Astrocyte (in vitro differentiated cells and primary cell): ENCODE data around the gene ATG4D. TPM values are rescaled to one million over a fixed set of nuclear protein-coding genes. Genes with fewer than 3 reads are reported as not detected.
A peak's percentile ranks its signal among the peaks of the same experiment; 100 is the strongest.

Experiments
- DNase-seq: peaks from one replicate; pipeline ENCODE4 v3.0.0-alpha.2; 2010; ENCODE audit warnings: low read depth
- FAIRE-seq: peaks from 2 replicates; lab custom pipeline; 2011; peaks lifted over from hg19 to GRCh38; lab: Jason Lieb, UNC
- H2AFZ ChIP-seq: 2 replicates; pipeline ENCODE4 v1.6.0; 2012; ENCODE audit warnings: low read depth, low read length, inconsistent platforms
- H3K27ac ChIP-seq: 2 replicates; pipeline ENCODE4 v1.5.1; 2011; ENCODE audit warnings: low read depth, low read length, inconsistent platforms
- H3K27me3 ChIP-seq: 2 replicates; pipeline ENCODE4 v1.6.0; 2011; ENCODE audit warnings: low read length, inconsistent platforms; ENCODE audit not compliant: insufficient read depth
- H3K36me3 ChIP-seq: 2 replicates; pipeline ENCODE4 v1.5.1; 2011; ENCODE audit warnings: low read length, inconsistent platforms; ENCODE audit not compliant: insufficient read depth
- H3K4me1 ChIP-seq: 2 replicates; pipeline ENCODE4 v1.5.1; 2011; ENCODE audit warnings: low read length, inconsistent platforms; ENCODE audit not compliant: insufficient read depth
- H3K4me2 ChIP-seq: 2 replicates; pipeline ENCODE4 v1.6.0; 2012; ENCODE audit warnings: low read length, inconsistent platforms
- H3K4me3 ChIP-seq: 2 replicates; pipeline ENCODE4 v1.5.1; 2011; ENCODE audit warnings: low read depth, mild to moderate bottlenecking, low read length, inconsistent platforms; ENCODE audit not compliant: insufficient read depth
- H3K79me2 ChIP-seq: 2 replicates; pipeline ENCODE4 v1.6.0; 2012; ENCODE audit warnings: mild to moderate bottlenecking, low read length, inconsistent platforms; ENCODE audit not compliant: insufficient read depth
- H3K9ac ChIP-seq: 2 replicates; pipeline ENCODE4 v1.6.0; 2012; ENCODE audit warnings: mild to moderate bottlenecking, low read length, inconsistent platforms
- H3K9me3 ChIP-seq: 2 replicates; pipeline ENCODE4 v1.5.1; 2012; ENCODE audit warnings: low read depth, mild to moderate bottlenecking, low read length, inconsistent platforms; ENCODE audit not compliant: insufficient read depth
- H4K20me1 ChIP-seq: 2 replicates; pipeline ENCODE4 v1.6.0; 2012; ENCODE audit warnings: low read length, inconsistent platforms; ENCODE audit not compliant: insufficient read depth
- H3K27ac Mint-ChIP-seq: one replicate; pipeline ENCODE4 v1.8.0; 2021; ENCODE audit warnings: mild to moderate bottlenecking, mixed read lengths; ENCODE audit not compliant: unreplicated experiment
- H3K27me3 Mint-ChIP-seq: one replicate; pipeline ENCODE4 v1.8.0; 2021; ENCODE audit warnings: low read depth, mixed read lengths; ENCODE audit not compliant: unreplicated experiment
- H3K36me3 Mint-ChIP-seq: one replicate; pipeline ENCODE4 v1.8.0; 2021; ENCODE audit warnings: low read depth, mixed read lengths; ENCODE audit not compliant: unreplicated experiment
- H3K4me1 Mint-ChIP-seq: one replicate; pipeline ENCODE4 v1.8.0; 2021; ENCODE audit warnings: low read depth, mixed read lengths; ENCODE audit not compliant: unreplicated experiment
- H3K4me3 Mint-ChIP-seq: one replicate; pipeline ENCODE4 v1.8.0; 2021; ENCODE audit warnings: mild to moderate bottlenecking, moderate library complexity, mixed read lengths; ENCODE audit not compliant: unreplicated experiment
- H3K9me3 Mint-ChIP-seq: one replicate; pipeline ENCODE4 v1.8.0; 2021; ENCODE audit warnings: mild to moderate bottlenecking, mixed read lengths; ENCODE audit not compliant: unreplicated experiment
- CTCF ChIP-seq: IDR thresholded peaks from 2 replicates; pipeline ENCODE4 v1.5.1; 2011; ENCODE audit warnings: low read depth, mild to moderate bottlenecking, inconsistent platforms, low read length, moderate library complexity; ENCODE audit not compliant: insufficient read depth
- EZH2 ChIP-seq: IDR thresholded peaks from 2 replicates; pipeline ENCODE4 v1.6.1; 2012; ENCODE audit warnings: mild to moderate bottlenecking, low read length, inconsistent platforms; ENCODE audit not compliant: insufficient read depth
- total RNA-seq: library from RNA; stranded (reverse); gene quantifications from 2 replicates; pipeline ENCODE4 v1.2.1, GENCODE V29; 2021

ATG4D gene
- total RNA-seq, 1 donor from 2014 or later: 23.5 TPM

GRCh38 chr19:10516671-10517286 is 26.9 kb upstream of the ATG4D start:
- H3K4me2 ChIP-seq: peak overlapping the region; percentile 79
- no peaks in the 10 kb centered on the region for H3K36me3 ChIP-seq
- Mint-ChIP-seq H3K36me3 (peaks cover 4% of the 10 kb centered on the region), H3K4me1 (peaks cover 8% of the 10 kb centered on the region), H3K4me3 (peak overlapping the region; percentile 83), H3K27me3 (peaks cover 52% of the 10 kb centered on the region), H3K27ac (no peak overlapping the region), H3K9me3 (peaks cover 4% of the 10 kb centered on the region)
- H3K79me2 ChIP-seq: no peaks in the 10 kb centered on the region
- no peaks in the 10 kb centered on the region for H4K20me1 ChIP-seq
- H3K9ac ChIP-seq: no peak overlapping the region
- peaks cover 4% of the 10 kb centered on the region for H3K4me1 ChIP-seq
- H3K27me3 ChIP-seq: peaks cover 68% of the 10 kb centered on the region
- H2AFZ ChIP-seq: no peak overlapping the region
- H3K4me3 ChIP-seq: no peak overlapping the region
- DNase-seq (no peak), FAIRE-seq (no peak)
- TF ChIP-seq CTCF (no peak), EZH2 (no peak)
- H3K27ac ChIP-seq: no peak overlapping the region
- no peaks in the 10 kb centered on the region for H3K9me3 ChIP-seq

GRCh38 chr19:10517361-10517759 is 26.3 kb upstream of the ATG4D start, which contains the start of gene S1PR5:
TSS of gene S1PR5 (minus strand) at chr19:10517447. CDS start at chr19:10515011, 2,436 bp downstream.
- H3K4me2 ChIP-seq: peak within 1 kb of the TSS; percentile 79
- no peaks in the 10 kb centered on the region for H4K20me1 ChIP-seq
- Mint-ChIP-seq H3K27me3 (peaks cover 52% of the 10 kb centered on the region), H3K9me3 (peaks cover 4% of the 10 kb centered on the region), H3K36me3 (peaks cover 4% of the 10 kb centered on the region), H3K27ac (peak within 1 kb of the TSS; percentile 18), H3K4me3 (peak within 1 kb of the TSS; percentile 83), H3K4me1 (peaks cover 8% of the 10 kb centered on the region)
- H3K4me3 ChIP-seq: peak within 1 kb of the TSS; percentile 33
- no peaks in the 10 kb centered on the region for H3K9me3 ChIP-seq
- TF ChIP-seq CTCF (no peak), EZH2 (no peak)
- DNase-seq: no peak
- no peaks in the 10 kb centered on the region for H3K36me3 ChIP-seq
- H3K27ac ChIP-seq: no peak within 1 kb of the TSS
- no peaks in the 10 kb centered on the region for H3K79me2 ChIP-seq
- H3K27me3 ChIP-seq: peaks cover 66% of the 10 kb centered on the region
- peaks cover 4% of the 10 kb centered on the region for H3K4me1 ChIP-seq
- no peak for FAIRE-seq
- no peak within 1 kb of the TSS for H3K9ac ChIP-seq
- peak within 1 kb of the TSS; percentile 64 for H2AFZ ChIP-seq
